GM12878 (cell line): Measurements from ENCODE around the gene NRXN3. TPM values are rescaled to one million over a fixed set of nuclear protein-coding genes. Genes with fewer than 3 reads are reported as not detected.

ENCODE experiments used
- ATAC-seq: fragments of 200-7000 bp; cut with Tn5 transposase; 3 replicates; pipeline ENCODE4 v1.9.1; 2020; ENCODE audit warnings: mild to moderate bottlenecking, moderate library complexity
- BruUV-seq: library from RNA; stranded (reverse); fragments of 400-500 nt; replicated peaks from 2 replicates; lab custom pipeline; 2021; lab: Mats Ljungman, UMichigan
- CTCF ChIA-PET: fragments of 300-600 bp; sonication (Branson Sonifier 250); formaldehyde crosslinking; extraction: SDS; loops from one replicate; lab custom pipeline; 2021; ENCODE audit warnings: inconsistent platforms; lab: Yijun Ruan, JAX
- POLR2A ChIA-PET: fragments of 350-600 bp; formaldehyde crosslinking; extraction: SDS; loops from one replicate; lab custom pipeline; 2021; ENCODE audit warnings: inconsistent platforms; lab: Charles Lee
- RAD21 ChIA-PET: fragments of 300-600 bp; sonication (Branson Sonifier 250); formaldehyde crosslinking; loops from one replicate; lab custom pipeline; 2023; ENCODE audit warnings: antibody characterized with exemption; ENCODE audit not compliant: unreplicated experiment; lab: Charles Lee
- SMC1A ChIA-PET: fragments of 300-600 bp; sonication (Branson Sonifier 250); formaldehyde crosslinking; loops from one replicate; lab custom pipeline; 2023; ENCODE audit not compliant: unreplicated experiment, uncharacterized antibody; lab: Charles Lee
- DNase-seq: peaks from one replicate; pipeline ENCODE4 v3.0.0-alpha.2; 2011; ENCODE audit warnings: low read depth, low spot score
- FAIRE-seq: peaks from 3 replicates; lab custom pipeline; 2011; peaks lifted over from hg19 to GRCh38; lab: Jason Lieb, UNC
- H2AFZ ChIP-seq: 2 replicates; pipeline ENCODE4 v1.6.0; 2011; ENCODE audit warnings: low read depth, low read length, control low read depth; ENCODE audit not compliant: control insufficient read depth
- H3K27ac ChIP-seq: 2 replicates; pipeline ENCODE4 v1.5.1; 2011; ENCODE audit warnings: control low read depth; ENCODE audit not compliant: control insufficient read depth, insufficient read depth
- H3K27me3 ChIP-seq, 2 experiments: replicated peaks in 1 of 2; 2 replicates each; pipeline versions ENCODE4 v1.6.0 to v1.6.1; 2011; ENCODE audit warnings: low read length in 1 of 2; ENCODE audit not compliant: control insufficient read depth in 2 of 2, insufficient read depth in 2 of 2
- H3K36me3 ChIP-seq, 2 experiments: 2 replicates each; pipeline ENCODE4 v1.5.1; 2011; ENCODE audit warnings: low read length in 1 of 2; ENCODE audit not compliant: control insufficient read depth in 2 of 2, insufficient read depth in 2 of 2
- H3K4me1 ChIP-seq: 2 replicates; pipeline ENCODE4 v1.6.1; 2011; ENCODE audit warnings: mild to moderate bottlenecking, low read length, moderate library complexity, mixed read lengths; ENCODE audit not compliant: control insufficient read depth, insufficient read depth
- H3K4me2 ChIP-seq: 2 replicates; pipeline ENCODE4 v1.6.0; 2011; ENCODE audit warnings: control low read depth; ENCODE audit not compliant: control insufficient read depth, insufficient read depth
- H3K4me3 ChIP-seq: fragments of 200-600 bp; sonication (generic); 2 replicates; pipeline ENCODE4 v1.5.1; 2016
- H3K79me2 ChIP-seq: 2 replicates; pipeline ENCODE4 v1.6.0; 2011; ENCODE audit warnings: low read length; ENCODE audit not compliant: control insufficient read depth, insufficient read depth
- H3K9ac ChIP-seq: 2 replicates; pipeline ENCODE4 v1.8.0; 2011; ENCODE audit warnings: low read length, control low read depth, mixed read lengths; ENCODE audit not compliant: control insufficient read depth, insufficient read depth
- H3K9me3 ChIP-seq: replicated peaks from 3 replicates; pipeline ENCODE4 v1.5.1; 2011; ENCODE audit warnings: mild to moderate bottlenecking, low read length; ENCODE audit not compliant: control insufficient read depth, insufficient read depth
- H4K20me1 ChIP-seq: 2 replicates; pipeline ENCODE4 v1.6.0; 2011; ENCODE audit not compliant: control insufficient read depth, insufficient read depth
- ESRRA ChIP-seq: IDR thresholded peaks from 2 replicates; pipeline ENCODE4 v1.6.1; 2012; ENCODE audit warnings: mild to moderate bottlenecking, low read length, improper control_type of control experiment
- GATAD2B ChIP-seq: fragments of 450-650 bp; conservative IDR thresholded peaks from 2 replicates; pipeline ENCODE4 v1.6.1; 2017; ENCODE audit warnings: low read depth, mild to moderate bottlenecking, moderate library complexity
- HDAC6 ChIP-seq: fragments of 200-600 bp; sonication (generic); IDR thresholded peaks from one replicate; pipeline ENCODE4 v1.8.0; 2017; ENCODE audit warnings: antibody characterized with exemption; ENCODE audit not compliant: unreplicated experiment
- HDGF ChIP-seq: fragments of 450-650 bp; IDR thresholded peaks from 2 replicates; pipeline ENCODE4 v1.6.1; 2016; ENCODE audit warnings: antibody characterized with exemption
- IKZF1 ChIP-seq: fragments of 450-650 bp; conservative IDR thresholded peaks from 2 replicates; pipeline ENCODE4 v1.6.1; 2017; ENCODE audit warnings: antibody characterized with exemption, mild to moderate bottlenecking
- IRF3 ChIP-seq: fragments of 450-650 bp; IDR thresholded peaks from 2 replicates; pipeline ENCODE4 v1.6.1; 2014; ENCODE audit warnings: mild to moderate bottlenecking
- JUND ChIP-seq: IDR thresholded peaks from 2 replicates; pipeline ENCODE4 v1.6.1; 2012; ENCODE audit warnings: low read depth, mild to moderate bottlenecking, low read length, improper control_type of control experiment, moderate library complexity
- MEF2B ChIP-seq: fragments of 450-650 bp; IDR thresholded peaks from 2 replicates; pipeline ENCODE4 v1.6.1; 2018; ENCODE audit warnings: mild to moderate bottlenecking, moderate library complexity; ENCODE audit not compliant: partially characterized antibody, poor library complexity, severe bottlenecking
- MXI1 ChIP-seq: fragments of 150-350 bp; IDR thresholded peaks from 2 replicates; pipeline ENCODE4 v1.6.1; 2011; ENCODE audit warnings: low read depth, mild to moderate bottlenecking, inconsistent platforms, low read length, improper control_type of control experiment
- MYB ChIP-seq: fragments of 150-350 bp; IDR thresholded peaks from 2 replicates; pipeline ENCODE4 v1.6.1; 2014; ENCODE audit warnings: mild to moderate bottlenecking, low read depth, low read length, borderline replicate concordance
- NR2C2 ChIP-seq: IDR thresholded peaks from 2 replicates; pipeline ENCODE4 v1.6.1; 2011; ENCODE audit warnings: borderline replicate concordance, low read depth; ENCODE audit not compliant: control insufficient read depth, insufficient read length
- PAX5 ChIP-seq: IDR thresholded peaks from 2 replicates; pipeline ENCODE4 v1.6.1; 2011; ENCODE audit warnings: low read depth, low read length, borderline replicate concordance
- PKNOX1 ChIP-seq: fragments of 450-650 bp; IDR thresholded peaks from 2 replicates; pipeline ENCODE4 v1.6.1; 2016; ENCODE audit warnings: mild to moderate bottlenecking
- RAD21 ChIP-seq: IDR thresholded peaks from 2 replicates; pipeline ENCODE4 v1.6.1; 2011; ENCODE audit warnings: mild to moderate bottlenecking, low read depth, low read length, moderate library complexity; ENCODE audit not compliant: insufficient read depth
- RAD51 ChIP-seq: fragments of 450-650 bp; IDR thresholded peaks from 2 replicates; pipeline ENCODE4 v1.6.1; 2016; ENCODE audit warnings: moderate library complexity, mild to moderate bottlenecking, inconsistent platforms
- TBL1XR1 ChIP-seq: IDR thresholded peaks from 2 replicates; pipeline ENCODE4 v1.6.1; 2012; ENCODE audit warnings: low read depth, low read length, improper control_type of control experiment
- TCF12 ChIP-seq: IDR thresholded peaks from 2 replicates; pipeline ENCODE4 v1.6.1; 2011; ENCODE audit warnings: low read depth, mild to moderate bottlenecking, low read length
- TCF7 ChIP-seq: IDR thresholded peaks from 2 replicates; pipeline ENCODE4 v1.6.1; 2014; ENCODE audit warnings: antibody characterized with exemption, borderline replicate concordance
- YY1 ChIP-seq: IDR thresholded peaks from 2 replicates; pipeline ENCODE4 v1.6.1; 2011; ENCODE audit warnings: low read depth, mild to moderate bottlenecking, low read length
- ZNF217 ChIP-seq: fragments of 450-650 bp; IDR thresholded peaks from 2 replicates; pipeline ENCODE4 v1.6.1; 2017; ENCODE audit warnings: antibody characterized with exemption, mild to moderate bottlenecking
- WGBS: methylation state at CpG from one replicate; pipeline ENCODE4 v1.1.6; 2016; ENCODE audit warnings: low lambda C conversion rate; ENCODE audit not compliant: insufficient replicate concordance, insufficient coverage; ENCODE audit errors: missing lambda C conversion rate; 5-methylcytosine and 5-hydroxymethylcytosine counted together
- in situ Hi-C: fragments of 300-500 bp; cut with MboI; formaldehyde crosslinking; loops from 9 replicates; pipeline ENCODE4 v1.14.3; 2018; ENCODE audit warnings: mixed read lengths
- intact Hi-C: fragments of 100-400 bp; cut with micrococcal nuclease; formaldehyde crosslinking; loops from one replicate; pipeline ENCODE4 v1.14.2; 2022; ENCODE audit not compliant: unreplicated experiment
- polyA plus RNA-seq, 11 experiments: library from polyadenylated mRNA; depleted of rRNA in 4 of 11; unstranded in 6 of 11; stranded (reverse) in 5 of 11; fragments of >200 nt; fragmentation: Nextera tagmentation in 4 of 11; fragmentation: Illumina TruSeq in 1 of 11; extraction: Ambion mirVana in 4 of 11; extraction: Trizol in 1 of 11; gene quantifications; 1 replicate in 1 of 11; 2 replicates in 10 of 11; pipeline versions ENCODE4 v1.2.1 to v1.2.3, GENCODE V29; 2011 to 2016; ENCODE audit warnings: inconsistent platforms in 2 of 11, missing spikeins in 2 of 11, low read depth in 1 of 11
- total RNA-seq, 4 experiments: library from RNA; depleted of rRNA in 3 of 4; stranded (reverse); fragments of >200 nt in 3 of 4; fragmentation: Illumina TruSeq in 1 of 4; extraction: Trizol in 1 of 4; gene quantifications; 2 replicates each; pipeline versions ENCODE4 v1.2.1 to v1.2.3, GENCODE V29; 2013 to 2021

The NRXN3 gene
- total and polyA plus RNA-seq, 10 of the 15 experiments (the other 5 are each of a cell fraction or from before 2014, with no cell fraction given): 0.52 to 3.3 (median 1.4) TPM

- ChIA-PET RAD21 (no interaction called here), CTCF (interaction anchor here (1.3 kb wide), 1 partner anchor 45 kb away, joined by 3 read pairs; no protein-coding TSS in a partner anchor), POLR2A (no interaction called here), SMC1A (interaction anchor here (0.7 to 1.9 kb wide), 2 partner anchors 45 to 1183 kb away, joined by 3 to 5 read pairs; no protein-coding TSS in a partner anchor)
- in situ Hi-C loops: no loop called here
- Histone ChIP-seq H3K27me3 (no peaks in the 10 kb centered on the region), H4K20me1 (no peaks in the 10 kb centered on the region), H3K9me3 (no peaks in the 10 kb centered on the region), H3K4me1 (no peaks in the 10 kb centered on the region), H2AFZ (0 out of 2 replicates have a peak overlapping the region, but pooled peaks have one; percentile 21), H3K9ac (0 out of 2 replicates have a peak overlapping the region, but pooled peaks have one; percentile 8), H3K4me2 (no peak overlapping the region; the same call in 1 of the 2 replicates), H3K36me3 (no peaks in the 10 kb centered on the region), H3K79me2 (peaks cover 27% of the 10 kb centered on the region), H3K27ac (no peak overlapping the region; the same call in 1 of the 2 replicates), H3K4me3 (peak overlapping the region; percentile 70)
- DNase-seq (peak; percentile 83), FAIRE-seq (peak; percentile 52), ATAC-seq (peak; percentile 82)
- WGBS: 0% methylated on average over 8 of the region's 8 CpGs
- intact Hi-C loops: no loop called here
- no TSS peak for BruUV-seq
- TF ChIP-seq TCF7: peak; percentile 95
- no peak for TF ChIP-seq MYB
- 0 out of 2 replicates have a peak, but pooled peaks have one; percentile 40 for TF ChIP-seq GATAD2B
- TF ChIP-seq TBL1XR1: no peak
- peak; percentile 94 for TF ChIP-seq MEF2B
- no peak for TF ChIP-seq MXI1
- no peak for TF ChIP-seq ZNF217
- TF ChIP-seq RAD51: 0 out of 2 replicates have a peak, but pooled peaks have one; percentile 16
- TF ChIP-seq IRF3: no peak
- TF ChIP-seq RAD21: peak; percentile 7; the same call in 1 of the 2 replicates
- no peak for TF ChIP-seq JUND
- TF ChIP-seq NR2C2: no peak
- TF ChIP-seq YY1: no peak
- TF ChIP-seq HDAC6: no peak
- TF ChIP-seq HDGF: no peak
- no peak for TF ChIP-seq PKNOX1
- TF ChIP-seq TCF12: 0 out of 2 replicates have a peak, but pooled peaks have one; percentile 40
- TF ChIP-seq IKZF1: 0 out of 2 replicates have a peak, but pooled peaks have one; percentile 35
- TF ChIP-seq ESRRA: no peak
- peak; percentile 95 for TF ChIP-seq PAX5
These were observed 233.2 kb downstream of the NRXN3 start for GRCh38 chr14:78403278-78403815.
